NCI-H524 (cell line): Measurements from ENCODE around the gene RAB7B.
A peak's percentile ranks its signal among the peaks of the same experiment; 100 is the strongest.
"Not testable (repeated sequence)": the region's sequence is repeated elsewhere in the genome, so short reads cannot be mapped to it uniquely, and the experiment has no call there.

ENCODE experiments used
- DNase-seq, 2 experiments: peaks; one replicate each; lab custom pipeline; 2025; lab: John Stamatoyannopoulos, UW

Gene RAB7B

GRCh38 chr1:205996641-205997040 lies 6.6 kb downstream of the RAB7B start:
- DNase-seq, result not testable (repeated sequence)

GRCh38 chr1:205994346-205994745 lies 8.8 kb downstream of the RAB7B start:
- DNase-seq, result no peak

DNA sequence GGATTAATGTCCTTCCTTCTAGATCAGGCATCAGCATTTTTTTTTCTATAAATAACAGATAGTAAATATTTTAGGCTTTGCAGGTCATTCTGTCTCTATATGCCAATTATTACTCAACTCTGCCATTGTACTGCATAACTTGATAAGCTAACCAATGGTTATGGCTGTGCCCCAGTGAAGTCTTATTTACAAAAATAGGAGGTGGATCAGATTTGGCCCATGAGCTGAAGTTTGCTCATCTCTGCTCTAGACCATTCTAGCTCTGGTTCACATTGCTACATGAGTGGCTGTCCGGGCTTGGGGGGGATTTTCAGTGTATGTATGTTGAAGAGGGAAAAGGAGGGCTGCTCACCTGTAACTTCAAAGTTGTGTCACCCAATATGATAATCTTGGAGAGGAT lies 10.1 kb downstream of the RAB7B start:
- no peak for DNase-seq

GRCh38 chr1:205992218-205992882 lies 10.8 kb downstream of the RAB7B start:
- DNase-seq, result no peak

- no peak for DNase-seq
These were observed 12.0 kb downstream of the RAB7B start for GRCh38 chr1:205991237-205991636.

- no peak for DNase-seq
These were observed 13.0 kb downstream of the RAB7B start for GRCh38 chr1:205990226-205990625.

GRCh38 chr1:205989786-205990185 lies 13.4 kb downstream of the RAB7B start:
- no peak for DNase-seq

GRCh38 chr1:205988585-205988995 lies 14.6 kb downstream of the RAB7B start:
- peak in 1 of 2 experiments; percentile 35 for DNase-seq

DNA sequence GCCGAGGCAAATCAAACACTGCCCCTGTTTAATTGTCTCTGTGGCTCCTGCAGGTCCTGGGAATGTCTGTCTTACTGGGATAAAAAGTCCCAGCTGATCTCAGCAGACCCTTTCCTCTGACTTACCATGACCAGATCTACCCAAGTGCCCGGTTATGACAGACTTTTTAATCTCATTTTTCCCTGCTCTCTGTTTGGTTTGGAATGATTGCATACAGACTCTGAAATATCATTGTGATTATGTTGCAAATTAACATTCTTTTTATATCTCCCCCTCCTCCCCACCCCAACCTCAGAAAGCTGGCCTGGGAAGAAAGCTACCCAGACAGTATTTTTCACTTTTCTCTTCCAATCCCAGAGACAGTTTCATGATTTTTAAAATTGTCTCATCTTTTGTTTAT lies 16.3 kb downstream of the RAB7B start:
- no peak for DNase-seq

DNA sequence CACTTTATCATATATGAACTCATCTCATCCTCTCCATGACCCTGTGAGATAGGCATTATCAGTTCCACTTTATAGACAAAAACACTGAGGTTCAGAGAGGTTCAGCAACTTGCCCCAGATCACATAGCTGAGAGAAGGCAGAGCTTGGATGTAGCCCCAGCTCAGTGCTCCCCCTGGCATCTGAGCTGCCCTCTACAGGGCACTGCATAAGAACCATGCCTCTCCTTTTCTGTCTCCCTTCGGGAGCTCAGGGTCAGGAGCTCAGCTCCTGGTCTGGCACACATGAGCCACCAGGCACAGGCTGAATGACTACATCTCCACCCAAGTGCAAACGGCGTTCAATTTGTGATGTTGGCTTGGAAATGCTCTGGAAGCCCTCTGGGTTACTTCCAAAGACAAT lies 16.9 kb downstream of the RAB7B start:
- no peak for DNase-seq

DNA sequence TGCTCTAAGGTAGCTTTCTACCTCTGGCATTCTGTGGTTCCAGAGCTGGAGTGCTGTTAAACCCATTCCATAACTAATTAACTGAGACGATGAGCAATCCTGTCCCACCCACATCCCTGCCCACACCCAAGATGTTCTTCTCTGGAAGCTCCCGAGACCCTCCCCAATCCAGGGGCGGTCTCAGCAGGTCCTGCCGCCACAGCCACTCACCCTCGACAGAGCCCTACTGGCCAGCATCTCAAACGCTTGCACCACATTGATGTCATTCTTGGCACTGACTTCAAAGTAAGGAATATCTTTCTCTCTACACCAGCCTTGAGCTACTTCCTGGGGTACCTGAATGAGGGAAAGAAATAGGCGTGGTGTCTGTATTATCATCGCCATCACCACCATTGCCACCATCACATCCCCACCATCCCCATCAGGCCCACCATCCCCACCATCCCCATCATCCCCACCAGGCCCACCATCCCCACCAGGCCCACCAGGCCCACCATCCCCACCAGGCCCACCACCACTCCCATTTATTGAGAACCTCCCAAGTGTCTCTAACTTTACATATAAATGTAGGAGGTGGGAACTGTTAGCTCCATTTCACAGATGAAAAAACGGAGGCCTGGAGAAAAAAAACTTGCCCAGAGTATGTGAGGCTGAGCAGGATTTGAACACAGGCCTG lies 17.7 kb downstream of the RAB7B start:
- DNase-seq, result no peak

DNA sequence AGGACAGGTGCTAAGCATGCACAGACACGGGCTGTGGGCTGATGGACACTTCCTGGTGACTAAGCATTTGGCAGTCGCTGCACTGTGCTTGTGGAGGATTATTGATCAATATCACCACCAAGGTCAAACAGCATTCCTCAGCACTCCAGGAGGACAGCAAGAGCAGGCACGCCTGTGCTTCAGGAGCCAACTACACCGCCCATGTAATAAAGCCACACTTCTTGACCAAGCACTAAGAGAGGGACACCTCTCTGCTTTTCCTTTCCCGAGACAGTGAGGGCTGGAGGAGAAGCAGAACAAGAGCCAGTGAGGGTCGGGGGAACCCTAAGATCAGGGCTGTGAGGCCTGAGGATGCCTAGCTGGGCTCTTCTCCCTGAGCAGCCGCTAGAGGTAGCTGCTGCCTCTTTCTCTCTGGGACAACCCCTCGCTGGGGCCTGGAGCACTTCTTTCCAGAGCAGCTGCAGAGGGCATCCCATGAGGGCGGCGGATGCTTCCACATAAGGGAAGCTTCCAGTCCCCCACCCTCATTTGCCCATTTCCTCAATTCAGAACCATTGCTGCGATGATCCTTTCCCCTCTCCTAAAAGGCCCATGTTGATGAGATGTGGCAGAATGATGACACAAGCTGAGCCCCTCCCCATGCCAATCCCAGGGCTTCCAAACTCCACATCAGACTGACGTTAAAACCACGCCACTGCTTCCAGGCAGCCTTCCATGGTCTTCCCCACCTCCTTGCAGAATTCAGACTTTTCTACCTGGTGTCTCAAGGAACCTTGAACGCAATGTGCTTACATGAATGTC lies 19.1 kb downstream of the RAB7B start:
- DNase-seq, result peak in 1 of 2 experiments; percentile 18

- no peak for DNase-seq
These were observed 21.9 kb downstream of the RAB7B start for GRCh38 chr1:205981257-205981656.

- no peak for DNase-seq
These were observed 22.8 kb downstream of the RAB7B start for GRCh38 chr1:205980237-205980870.

DNA sequence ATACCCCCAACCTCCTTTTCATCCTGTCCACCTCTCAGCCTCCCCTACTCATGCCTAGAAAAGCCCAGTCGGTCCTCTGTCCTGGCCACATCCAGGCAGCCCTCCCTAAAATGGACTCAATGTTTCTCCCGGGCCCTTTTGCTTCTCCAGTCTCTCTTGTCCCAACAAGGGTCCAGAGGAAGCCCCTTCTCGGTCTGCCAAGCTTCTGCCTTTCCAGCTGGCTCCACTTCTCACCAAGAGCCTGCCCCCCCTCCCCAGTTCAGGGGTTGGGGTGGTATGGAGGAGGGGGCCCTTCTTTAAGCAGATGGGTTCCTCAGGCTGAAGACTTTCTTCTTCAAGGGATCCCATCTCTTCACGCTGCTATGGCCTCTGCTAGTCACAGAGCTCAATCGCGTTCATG lies 23.9 kb downstream of the RAB7B start:
- no peak for DNase-seq

DNA sequence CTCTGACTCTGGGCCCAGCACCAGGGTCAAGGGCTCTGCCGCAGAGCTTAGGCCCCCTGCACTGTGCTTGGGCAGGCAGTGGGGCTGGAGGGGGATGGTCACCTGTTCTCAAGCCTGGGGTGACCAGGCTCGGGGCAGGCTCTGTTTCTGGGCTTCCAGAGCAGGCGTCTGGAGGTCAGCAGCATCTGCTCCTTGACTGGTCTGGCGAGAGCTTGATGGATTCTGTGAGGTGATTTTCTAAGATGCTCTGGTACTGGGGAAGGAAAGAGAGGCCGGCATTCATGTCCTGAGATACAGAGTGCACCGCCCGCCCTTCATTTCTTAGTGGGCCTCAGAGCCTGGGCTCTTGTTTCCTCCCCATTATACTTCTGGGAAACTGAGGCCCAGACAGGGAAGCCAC lies 24.5 kb downstream of the RAB7B start:
- DNase-seq, result no peak

- DNase-seq, result peak; percentile 58 to 80
These were observed 25.7 kb downstream of the RAB7B start for GRCh38 chr1:205977402-205978014.

DNA sequence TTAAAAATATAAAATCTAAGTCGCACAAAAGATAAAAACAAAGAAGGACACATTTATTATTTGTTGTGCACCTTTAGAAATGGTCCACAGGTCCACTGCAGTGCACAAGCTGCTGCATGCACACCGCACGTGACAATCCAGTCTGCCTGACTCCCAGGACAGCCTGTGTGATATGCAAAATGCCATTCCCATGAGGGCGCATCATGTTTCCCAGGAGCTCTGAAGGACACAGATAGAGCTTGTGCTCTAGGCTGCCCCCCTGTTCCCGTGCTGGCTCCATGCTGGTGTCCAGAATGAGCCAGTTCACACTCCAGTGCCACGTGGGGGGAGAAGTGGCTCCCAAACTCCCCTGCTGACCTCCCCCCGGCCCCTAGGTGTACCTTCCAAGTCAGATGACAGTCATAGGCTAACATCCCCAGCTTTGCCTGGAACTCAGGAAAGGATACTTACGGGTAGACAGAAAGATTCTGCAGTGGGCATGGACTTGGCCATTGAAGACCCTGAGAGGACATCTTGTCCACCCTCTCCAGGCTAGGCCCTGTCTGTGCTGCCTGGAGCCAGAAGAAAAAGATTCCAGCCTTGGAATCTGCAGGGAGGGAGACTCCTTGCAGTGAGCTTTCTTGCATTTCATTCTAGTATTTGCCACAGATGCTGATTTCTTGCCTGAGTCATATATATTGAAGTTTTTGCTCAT lies 26.3 kb downstream of the RAB7B start:
- DNase-seq, result peak; percentile 59 to 87

DNA sequence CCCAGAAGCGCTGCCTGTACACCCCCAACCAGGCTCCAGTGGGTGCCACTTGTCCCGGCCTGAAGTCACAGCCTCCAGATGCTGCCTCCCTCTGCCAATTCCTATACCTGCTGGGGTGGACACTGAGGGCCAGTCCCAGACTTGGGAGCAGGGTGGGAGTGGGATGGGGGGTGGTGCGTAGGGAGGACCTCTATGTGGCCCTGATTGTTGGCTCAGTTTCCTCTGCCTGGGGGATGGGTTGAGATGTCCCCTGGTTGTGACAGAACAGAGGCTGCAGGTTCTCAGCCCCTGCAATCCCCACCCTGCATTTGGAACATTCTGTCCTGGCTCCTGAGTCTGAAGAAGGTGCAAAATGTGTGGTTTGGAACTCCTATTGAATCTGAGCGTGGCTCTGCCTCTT lies 27.2 kb downstream of the RAB7B start:
- no peak for DNase-seq

- no peak for DNase-seq
These were observed 27.7 kb downstream of the RAB7B start for GRCh38 chr1:205975387-205975998.

- DNase-seq, result no peak
These were observed 28.5 kb downstream of the RAB7B start for GRCh38 chr1:205974712-205975111.
